Hepatocyte (in vitro differentiated cells): ENCODE measurements around the gene EIF2B1.

Experiments
- CTCF ChIP-seq: fragments of 200-600 bp; sonication (generic); IDR thresholded peaks from 2 replicates; pipeline ENCODE4 v1.5.1; 2016; ENCODE audit warnings: antibody characterized with exemption, mild to moderate bottlenecking; ENCODE audit not compliant: poor library complexity
- EZH2 ChIP-seq: fragments of 200-600 bp; sonication (generic); IDR thresholded peaks from 2 replicates; pipeline ENCODE4 v1.6.1; 2016; ENCODE audit warnings: antibody characterized with exemption, mild to moderate bottlenecking, borderline replicate concordance

- no peak for TF ChIP-seq CTCF
- TF ChIP-seq EZH2 = no peak
Observed at GRCh38 chr12:123643911-123644310, 10.4 kb upstream of the EIF2B1 start.
